Testis (tissue), 2 donors: ENCODE results near the gene OLFML2B.

ENCODE experiments used
- CTCF ChIP-seq, 3 experiments: fragments of 450-650 bp in 2 of 3; fragments of 200-600 bp in 1 of 3; sonication (generic) in 1 of 3; IDR thresholded peaks; one replicate each; pipeline ENCODE4 v1.5.1; 2016 to 2019; ENCODE audit warnings: antibody characterized with exemption in 3 of 3, mild to moderate bottlenecking in 2 of 3, moderate library complexity in 1 of 3
- POLR2A ChIP-seq: fragments of 450-650 bp; IDR thresholded peaks from one replicate; pipeline ENCODE4 v1.6.1; 2017; ENCODE audit warnings: antibody characterized with exemption, mild to moderate bottlenecking, moderate library complexity

- TF ChIP-seq CTCF (IDR thresholded peaks at IDR 0.05) (no peak), POLR2A (no peak)
Measured at GRCh38 chr1:162062542-162063015, 38.9 kb upstream of the OLFML2B start.
